OCI-LY1 (cell line): ENCODE results near the gene NOTCH1.

ENCODE experiments used
- H2AFZ ChIP-seq: fragments of 200-600 bp; sonication (generic), shearing (Covaris generic); 2 replicates; pipeline ENCODE4 v1.6.0; 2014; ENCODE audit warnings: antibody characterized with exemption, mild to moderate bottlenecking, low read length
- H3F3A ChIP-seq: fragments of 200-600 bp; sonication (generic), shearing (Covaris generic); 2 replicates; pipeline ENCODE4 v1.6.0; 2014; ENCODE audit warnings: mild to moderate bottlenecking, antibody characterized with exemption, low read length, moderate library complexity; ENCODE audit not compliant: insufficient read depth
- H3K27ac ChIP-seq: fragments of 200-600 bp; sonication (generic); 2 replicates; pipeline ENCODE4 v1.5.1; 2014; ENCODE audit warnings: low read length, mixed run types, mild to moderate bottlenecking, low read depth; ENCODE audit not compliant: poor library complexity, severe bottlenecking
- H3K27me3 ChIP-seq: fragments of 200-600 bp; sonication (generic); 2 replicates; pipeline ENCODE4 v1.6.0; 2014; ENCODE audit warnings: antibody characterized with exemption, mild to moderate bottlenecking, low read length, moderate library complexity; ENCODE audit not compliant: insufficient read depth
- H3K36me3 ChIP-seq: fragments of 200-600 bp; sonication (generic); 2 replicates; pipeline ENCODE4 v1.6.1; 2014; ENCODE audit warnings: mild to moderate bottlenecking, antibody characterized with exemption, low read length, moderate library complexity, mixed read lengths; ENCODE audit not compliant: insufficient read depth
- H3K4me1 ChIP-seq: fragments of 200-600 bp; sonication (generic); 2 replicates; pipeline ENCODE4 v1.5.1; 2014; ENCODE audit warnings: mild to moderate bottlenecking, low read length, moderate library complexity; ENCODE audit not compliant: insufficient read depth, severe bottlenecking
- H3K4me2 ChIP-seq: fragments of 200-600 bp; sonication (generic), shearing (Covaris generic); 2 replicates; pipeline ENCODE4 v1.6.1; 2014; ENCODE audit warnings: low read length
- H3K4me3 ChIP-seq: fragments of 200-600 bp; sonication (generic); 2 replicates; pipeline ENCODE4 v1.5.1; 2014; ENCODE audit warnings: low read length, low read depth, mild to moderate bottlenecking, mixed read lengths; ENCODE audit not compliant: poor library complexity, severe bottlenecking
- H3K79me2 ChIP-seq: fragments of 200-600 bp; shearing (Covaris generic); 2 replicates; pipeline ENCODE4 v1.6.1; 2016; ENCODE audit warnings: mixed run types, low read length, mixed read lengths; ENCODE audit not compliant: insufficient read depth
- H3K9ac ChIP-seq: fragments of 200-600 bp; sonication (generic), shearing (Covaris generic); 2 replicates; pipeline ENCODE4 v1.6.1; 2014; ENCODE audit warnings: mild to moderate bottlenecking, low read length, mixed read lengths
- H3K9me2 ChIP-seq: fragments of 200-600 bp; sonication (generic), shearing (Covaris generic); 2 replicates; pipeline ENCODE4 v1.6.1; 2014; ENCODE audit warnings: low read depth, mild to moderate bottlenecking, low read length, mixed read lengths
- H3K9me3 ChIP-seq: fragments of 200-600 bp; shearing (Covaris generic); 2 replicates; pipeline ENCODE4 v1.6.1; 2014; ENCODE audit warnings: low read length, mixed read lengths
- H4K20me1 ChIP-seq: fragments of 200-600 bp; sonication (generic), shearing (Covaris generic); 2 replicates; pipeline ENCODE4 v1.6.0; 2016; ENCODE audit warnings: mild to moderate bottlenecking, low read length; ENCODE audit not compliant: insufficient read depth
- CTCF ChIP-seq: fragments of 200-600 bp; sonication (generic), shearing (Covaris generic); IDR thresholded peaks from 2 replicates; pipeline ENCODE4 v1.5.1; 2017; ENCODE audit warnings: mild to moderate bottlenecking, antibody characterized with exemption, low read length, moderate library complexity, mixed read lengths
- EZH2 ChIP-seq: fragments of 200-600 bp; sonication (generic), shearing (Covaris generic); IDR thresholded peaks from 2 replicates; pipeline ENCODE4 v1.8.0; 2017; ENCODE audit warnings: borderline replicate concordance, mixed run types, mild to moderate bottlenecking, antibody characterized with exemption, low read length, moderate library complexity, mixed read lengths

The NOTCH1 gene

GRCh38 chr9:136474974-136475865 is 70.6 kb downstream of the NOTCH1 start:
- Histone ChIP-seq H3K9me2 (no peaks in the 10 kb centered on the region), H3K9me3 (no peaks in the 10 kb centered on the region), H3K4me2 (no peak overlapping the region), H2AFZ (no peak overlapping the region), H3K4me1 (no peaks in the 10 kb centered on the region), H3K27ac (no peak overlapping the region), H3K9ac (no peak overlapping the region), H3K36me3 (peaks cover 84% of the 10 kb centered on the region), H4K20me1 (no peaks in the 10 kb centered on the region), H3K4me3 (no peak overlapping the region), H3K79me2 (peaks cover 18% of the 10 kb centered on the region), H3K27me3 (no peaks in the 10 kb centered on the region), H3F3A (no peaks in the 10 kb centered on the region)
- TF ChIP-seq EZH2: no peak
- TF ChIP-seq CTCF: no peak

GRCh38 chr9:136474021-136474640 is 71.7 kb downstream of the NOTCH1 start:
- peaks cover 12% of the 10 kb centered on the region for H3K79me2 ChIP-seq
- no peak overlapping the region for H3K27ac ChIP-seq
- H3K36me3 ChIP-seq: peaks cover 91% of the 10 kb centered on the region
- no peaks in the 10 kb centered on the region for H4K20me1 ChIP-seq
- TF ChIP-seq CTCF: no peak
- TF ChIP-seq EZH2: no peak
- H3K4me1 ChIP-seq: no peaks in the 10 kb centered on the region
- no peaks in the 10 kb centered on the region for H3K27me3 ChIP-seq
- no peaks in the 10 kb centered on the region for H3K9me2 ChIP-seq
- H2AFZ ChIP-seq: no peak overlapping the region
- H3F3A ChIP-seq: no peaks in the 10 kb centered on the region
- H3K9ac ChIP-seq: no peak overlapping the region
- H3K4me2 ChIP-seq: no peak overlapping the region
- H3K4me3 ChIP-seq: no peak overlapping the region
- H3K9me3 ChIP-seq: no peaks in the 10 kb centered on the region

- H2AFZ ChIP-seq: no peak overlapping the region
These were observed 72.5 kb downstream of the NOTCH1 start for GRCh38 chr9:136473354-136473721.

More at GRCh38 chr9:136473354-136473721, 72.5 kb downstream of the NOTCH1 start:
- H3F3A ChIP-seq: no peaks in the 10 kb centered on the region
- H3K9me2 ChIP-seq: no peaks in the 10 kb centered on the region
- H3K9ac ChIP-seq: no peak overlapping the region
- H3K79me2 ChIP-seq: peaks cover 4% of the 10 kb centered on the region
- no peak for TF ChIP-seq EZH2
- no peak for TF ChIP-seq CTCF
- no peaks in the 10 kb centered on the region for H4K20me1 ChIP-seq
- no peak overlapping the region for H3K4me3 ChIP-seq
- peaks cover 94% of the 10 kb centered on the region for H3K36me3 ChIP-seq
- no peaks in the 10 kb centered on the region for H3K27me3 ChIP-seq
- no peaks in the 10 kb centered on the region for H3K9me3 ChIP-seq
- H3K27ac ChIP-seq: no peak overlapping the region
- H3K4me2 ChIP-seq: no peak overlapping the region
- H3K4me1 ChIP-seq: no peaks in the 10 kb centered on the region
